ES-I3 (cell line): Measurements from ENCODE around the gene STEAP1B.
"Not testable (repeated sequence)": the region's sequence is repeated elsewhere in the genome, so short reads cannot be mapped to it uniquely, and the experiment has no call there.

Experiments used
- H3K36me3 ChIP-seq: 2 replicates; pipeline ENCODE4 v1.6.1; 2013; ENCODE audit warnings: mild to moderate bottlenecking, low read length, control low read depth, moderate library complexity; ENCODE audit not compliant: insufficient read depth
- H3K4me1 ChIP-seq: 2 replicates; pipeline ENCODE4 v1.6.1; 2013; ENCODE audit warnings: mild to moderate bottlenecking, control low read depth, low read length; ENCODE audit not compliant: insufficient read depth
- H3K9ac ChIP-seq: 2 replicates; pipeline ENCODE4 v1.6.1; 2013; ENCODE audit warnings: low read depth, mild to moderate bottlenecking, low read length, moderate library complexity
- H3K9me3 ChIP-seq: 2 replicates; pipeline ENCODE4 v1.6.1; 2013; ENCODE audit warnings: mild to moderate bottlenecking, low read length, moderate library complexity; ENCODE audit not compliant: control insufficient read depth, insufficient read depth

STEAP1B gene

DNA sequence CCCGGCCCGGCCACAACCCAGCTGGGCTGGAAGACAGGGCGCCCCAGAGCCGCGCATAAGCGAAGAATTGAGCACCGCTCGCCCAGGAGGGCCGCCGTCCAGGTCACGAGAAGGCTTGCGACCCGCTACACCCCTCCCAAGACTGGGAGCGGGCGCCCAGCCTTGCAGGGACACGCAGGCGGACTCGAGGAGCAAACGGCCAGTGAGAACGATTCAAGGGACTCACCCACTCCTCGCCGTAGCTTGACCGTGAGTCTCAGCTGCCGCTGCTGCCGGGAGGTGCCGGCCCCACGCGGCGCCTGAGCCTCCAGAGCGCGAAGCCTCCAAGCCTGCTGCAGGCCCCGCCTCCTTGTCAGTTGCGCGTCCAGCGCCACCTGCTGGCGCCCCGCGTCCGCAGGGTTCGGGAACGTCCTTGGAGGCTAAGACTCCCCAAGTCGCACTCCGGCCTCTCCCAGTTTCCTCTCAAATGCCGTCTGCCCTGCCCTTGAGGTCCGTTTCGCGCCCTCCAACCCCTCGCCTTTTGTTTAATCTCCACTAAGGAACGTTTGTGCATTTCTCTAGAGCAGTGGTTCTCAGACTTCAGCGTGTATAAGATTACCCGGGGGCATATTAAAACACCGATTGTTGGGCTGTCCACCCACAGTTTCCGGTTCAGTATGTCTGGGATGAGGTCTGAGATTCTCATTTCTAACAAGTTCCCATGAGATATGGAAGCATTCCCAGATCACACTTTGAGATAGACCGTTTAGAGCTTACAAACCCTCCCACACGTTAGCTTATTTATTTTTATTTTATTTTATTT lies at the start of gene STEAP1B:
Gene STEAP1B (minus strand): TSS at position 301 of the 802 bp plus-strand sequence. CDS start 5,333 bp downstream, outside the sequence.
- H3K9ac ChIP-seq, result peak within 1 kb of the TSS; percentile 23; the same call in 1 of the 2 replicates
- not testable (repeated sequence) for H3K4me1 ChIP-seq, H3K36me3 ChIP-seq, H3K9me3 ChIP-seq

DNA sequence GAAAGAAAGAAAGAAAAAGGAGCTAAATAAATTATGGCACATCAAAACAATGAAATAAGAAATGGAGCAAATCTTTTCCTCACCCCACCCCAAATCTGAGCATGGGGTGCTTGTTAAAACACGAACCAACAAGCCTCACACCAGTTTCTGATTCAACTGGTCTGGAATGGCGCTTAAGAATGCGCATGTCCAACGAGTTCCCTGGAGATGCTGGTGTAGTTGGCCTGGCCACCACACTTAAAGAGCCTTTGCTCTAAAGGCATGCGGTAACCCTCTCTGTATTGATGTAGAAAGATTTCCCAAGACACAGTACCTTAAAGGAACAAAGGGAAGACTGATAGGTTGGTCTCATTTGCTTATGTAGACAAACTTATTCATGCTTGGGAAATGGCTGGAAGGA lies 49.1 kb upstream of the STEAP1B start:
- Histone ChIP-seq H3K9ac (peak overlapping the region; percentile 78), H3K4me1 (peaks cover 5% of the 10 kb centered on the region; the same call in 1 of the 2 replicates), H3K36me3 (no peaks in the 10 kb centered on the region), H3K9me3 (no peaks in the 10 kb centered on the region)

DNA sequence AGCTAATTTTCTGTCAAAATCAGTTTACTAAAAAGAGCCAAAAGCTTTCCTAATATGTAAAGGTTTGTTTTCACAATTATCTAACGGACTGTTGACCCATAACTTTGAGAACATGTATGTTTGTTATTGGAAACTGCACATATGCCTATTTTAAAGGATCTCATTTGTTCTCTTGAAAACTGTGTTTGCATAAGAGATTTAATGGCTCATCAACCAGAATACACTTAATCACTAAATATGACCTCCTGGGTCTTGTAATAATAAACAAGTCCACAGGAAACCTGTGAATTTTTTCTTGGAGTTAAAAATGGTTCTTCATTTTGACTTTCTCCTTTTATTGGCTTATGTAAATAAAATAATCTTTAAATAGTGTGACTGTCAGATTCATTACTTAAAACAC lies 48.3 kb upstream of the STEAP1B start:
- peaks cover 5% of the 10 kb centered on the region; the same call in 1 of the 2 replicates for H3K4me1 ChIP-seq

DNA sequence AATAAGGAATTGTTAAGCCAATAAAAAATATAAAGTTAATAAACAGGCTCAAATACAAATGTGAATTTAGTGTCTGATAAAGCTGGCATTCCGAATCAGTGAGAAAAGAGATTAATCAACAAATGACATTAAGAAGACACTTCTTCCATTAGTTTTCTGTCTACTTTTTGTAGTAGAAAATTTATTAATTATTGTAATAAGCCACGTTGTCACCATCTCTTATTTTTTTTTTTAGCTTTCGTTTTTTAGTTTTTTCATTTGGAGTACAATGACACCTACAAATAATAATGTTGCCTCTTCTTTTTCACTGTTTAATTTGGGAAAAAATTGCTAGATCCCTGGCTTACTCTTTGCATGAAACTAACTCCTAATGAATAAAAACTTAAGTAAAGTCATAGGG lies 46.8 kb upstream of the STEAP1B start:
- H3K9me3 ChIP-seq, result no peaks in the 10 kb centered on the region
- H3K4me1 ChIP-seq, result peaks cover 5% of the 10 kb centered on the region; the same call in 1 of the 2 replicates
- H3K36me3 ChIP-seq, result no peaks in the 10 kb centered on the region
- no peak overlapping the region for H3K9ac ChIP-seq

More for the DNA sequence above, 48.3 kb upstream of the STEAP1B start:
- H3K9me3 ChIP-seq, result no peaks in the 10 kb centered on the region
- no peak overlapping the region for H3K9ac ChIP-seq
- no peaks in the 10 kb centered on the region for H3K36me3 ChIP-seq

DNA sequence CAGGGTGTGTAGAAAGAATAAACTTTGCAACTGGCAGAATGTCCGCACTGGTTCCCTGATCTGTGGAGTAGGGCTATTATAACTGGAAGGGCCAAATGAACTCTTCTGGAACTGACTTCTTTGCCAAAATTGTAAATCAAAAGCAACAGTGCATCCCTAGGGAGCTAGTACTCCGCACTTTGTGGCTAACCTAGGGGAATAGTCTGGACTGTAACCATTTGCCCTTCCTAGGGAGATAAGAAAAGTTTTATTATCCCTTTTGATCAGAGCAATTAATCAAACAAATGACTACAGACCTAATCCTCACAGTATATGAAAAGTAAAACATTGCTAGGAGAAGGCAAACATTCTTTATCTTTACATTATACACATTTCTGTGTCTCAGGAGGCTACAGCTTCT lies 45.5 kb upstream of the STEAP1B start:
- Histone ChIP-seq H3K9me3 (no peaks in the 10 kb centered on the region), H3K36me3 (no peaks in the 10 kb centered on the region), H3K4me1 (peaks cover 2% of the 10 kb centered on the region; the same call in 1 of the 2 replicates), H3K9ac (no peak overlapping the region)

DNA sequence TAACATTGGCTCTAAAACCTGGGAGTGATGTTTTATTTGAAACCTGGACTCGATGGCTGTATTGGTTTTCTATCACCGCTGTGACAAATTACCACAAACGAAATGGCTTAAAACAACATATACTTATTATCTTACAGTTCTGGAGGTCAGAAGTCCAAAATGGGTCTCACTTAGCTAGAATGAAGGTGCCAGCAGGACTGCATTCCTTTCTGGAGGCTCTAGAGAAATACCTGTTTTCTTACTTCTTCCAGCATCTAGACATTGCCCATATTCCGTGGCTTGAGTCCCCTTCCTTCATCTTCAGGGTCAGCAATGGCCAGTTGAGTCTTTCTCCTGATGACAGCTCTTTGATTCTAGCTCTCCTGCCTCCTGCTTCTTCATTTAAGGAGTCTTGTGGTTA lies 44.3 kb upstream of the STEAP1B start:
- Histone ChIP-seq H3K9ac (no peak overlapping the region), H3K36me3 (no peaks in the 10 kb centered on the region), H3K4me1 (no peaks in the 10 kb centered on the region; the same call in 1 of the 2 replicates), H3K9me3 (no peaks in the 10 kb centered on the region)

DNA sequence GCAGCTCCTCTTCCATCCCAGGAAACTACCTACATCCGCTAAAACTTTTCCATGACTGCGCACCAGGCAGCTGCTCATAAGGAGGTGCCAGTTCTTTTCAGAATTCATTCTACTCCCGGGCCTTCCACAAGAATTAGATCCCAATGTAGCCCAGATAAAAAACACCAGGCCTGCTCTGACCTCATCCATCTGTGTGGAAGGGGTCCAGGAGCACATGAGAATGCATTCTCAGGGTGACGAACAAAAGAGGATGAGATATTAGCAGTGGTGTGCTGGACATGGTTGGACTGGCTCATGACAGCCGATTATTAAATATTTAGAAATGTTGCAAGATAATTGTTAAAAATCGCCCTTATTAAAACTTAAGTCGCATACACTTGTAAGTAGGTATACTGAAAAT lies 43.2 kb upstream of the STEAP1B start:
- no peaks in the 10 kb centered on the region; the same call in 1 of the 2 replicates for H3K4me1 ChIP-seq
- H3K36me3 ChIP-seq, result no peaks in the 10 kb centered on the region
- H3K9ac ChIP-seq, result no peak overlapping the region
- no peaks in the 10 kb centered on the region for H3K9me3 ChIP-seq

DNA sequence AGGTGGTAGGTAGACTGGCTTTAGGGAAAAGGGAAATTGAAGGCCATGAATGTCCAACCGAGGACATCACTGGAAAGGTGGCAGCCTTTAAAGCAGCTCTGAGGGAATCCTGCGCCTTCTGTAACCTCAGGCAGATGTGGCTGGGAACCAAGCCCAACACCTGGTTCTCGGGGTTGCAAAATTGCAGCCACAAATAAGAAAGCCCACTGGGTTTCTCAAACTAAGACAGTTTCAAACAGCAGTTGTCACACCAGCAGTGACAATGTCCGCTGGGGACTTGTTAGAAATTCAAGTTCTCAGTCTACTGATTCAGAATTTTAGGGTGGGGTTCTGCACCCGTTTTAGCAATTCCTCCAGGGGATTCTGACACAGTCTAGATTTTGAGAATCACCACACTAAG lies 42.7 kb upstream of the STEAP1B start:
- Histone ChIP-seq H3K9me3 (no peaks in the 10 kb centered on the region), H3K36me3 (no peaks in the 10 kb centered on the region), H3K4me1 (no peaks in the 10 kb centered on the region; the same call in 1 of the 2 replicates), H3K9ac (no peak overlapping the region)

DNA sequence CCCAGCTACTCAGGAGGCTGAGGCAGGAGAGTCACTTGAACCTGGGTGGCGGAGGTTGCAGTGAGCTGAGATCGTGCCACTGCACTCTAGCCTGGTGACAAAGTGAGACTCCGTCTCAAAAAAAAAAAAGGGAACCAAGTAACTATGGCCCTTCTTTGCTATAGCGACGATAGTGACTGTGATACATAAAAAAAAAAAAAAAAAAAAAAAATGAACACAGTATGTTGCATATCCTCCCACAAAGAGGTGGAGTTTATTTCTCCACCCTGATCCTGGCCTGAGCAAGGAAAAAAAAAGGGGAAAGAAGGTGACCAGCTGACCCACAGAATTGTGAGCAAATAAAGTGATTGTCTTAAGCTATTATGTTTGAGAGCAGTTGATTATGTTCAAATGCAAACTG lies 42.3 kb upstream of the STEAP1B start:
- H3K9ac ChIP-seq, result no peak overlapping the region
- H3K9me3 ChIP-seq, result no peaks in the 10 kb centered on the region
- H3K36me3 ChIP-seq, result no peaks in the 10 kb centered on the region
- no peaks in the 10 kb centered on the region for H3K4me1 ChIP-seq

DNA sequence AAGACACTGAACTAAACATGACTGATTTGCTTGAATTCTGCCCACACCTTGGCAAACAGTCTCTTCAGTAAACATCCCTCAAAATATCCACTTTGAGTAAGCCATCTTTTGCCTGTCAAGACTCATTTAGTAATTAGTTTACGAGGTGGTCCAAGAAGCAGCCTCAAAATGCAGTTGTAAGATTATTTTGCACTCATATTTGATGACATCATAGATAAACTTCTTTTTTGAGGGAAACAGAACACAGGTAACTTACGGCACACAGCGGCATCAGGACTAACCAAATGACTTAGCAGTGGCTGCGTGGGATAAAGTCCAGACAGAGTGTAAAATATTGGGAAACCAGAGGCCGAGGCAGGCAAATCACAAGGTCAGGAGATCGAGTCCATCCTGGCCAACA lies 41.8 kb upstream of the STEAP1B start:
- Histone ChIP-seq H3K9me3 (no peaks in the 10 kb centered on the region), H3K9ac (no peak overlapping the region), H3K36me3 (no peaks in the 10 kb centered on the region), H3K4me1 (no peaks in the 10 kb centered on the region)

DNA sequence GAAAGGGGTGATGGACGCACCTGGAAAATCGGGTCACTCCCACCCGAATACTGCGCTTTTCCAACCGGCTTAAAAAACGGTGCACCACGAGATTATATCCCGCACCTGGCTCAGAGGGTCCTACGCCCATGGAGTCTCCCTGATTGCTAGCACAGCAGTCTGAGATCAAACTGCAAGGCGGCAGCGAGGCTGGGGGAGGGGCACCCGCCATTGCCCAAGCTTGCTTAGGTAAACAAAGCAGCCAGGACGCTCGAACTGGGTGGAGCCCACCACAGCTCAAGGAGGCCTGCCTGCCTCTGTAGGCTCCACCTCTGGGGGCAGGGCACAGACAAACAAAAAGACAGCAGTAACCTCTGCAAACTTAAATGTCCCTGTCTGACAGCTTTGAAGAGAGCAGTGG lies 28.5 kb upstream of the STEAP1B start:
- not testable (repeated sequence) for H3K9ac ChIP-seq, H3K36me3 ChIP-seq, H3K9me3 ChIP-seq, H3K4me1 ChIP-seq

DNA sequence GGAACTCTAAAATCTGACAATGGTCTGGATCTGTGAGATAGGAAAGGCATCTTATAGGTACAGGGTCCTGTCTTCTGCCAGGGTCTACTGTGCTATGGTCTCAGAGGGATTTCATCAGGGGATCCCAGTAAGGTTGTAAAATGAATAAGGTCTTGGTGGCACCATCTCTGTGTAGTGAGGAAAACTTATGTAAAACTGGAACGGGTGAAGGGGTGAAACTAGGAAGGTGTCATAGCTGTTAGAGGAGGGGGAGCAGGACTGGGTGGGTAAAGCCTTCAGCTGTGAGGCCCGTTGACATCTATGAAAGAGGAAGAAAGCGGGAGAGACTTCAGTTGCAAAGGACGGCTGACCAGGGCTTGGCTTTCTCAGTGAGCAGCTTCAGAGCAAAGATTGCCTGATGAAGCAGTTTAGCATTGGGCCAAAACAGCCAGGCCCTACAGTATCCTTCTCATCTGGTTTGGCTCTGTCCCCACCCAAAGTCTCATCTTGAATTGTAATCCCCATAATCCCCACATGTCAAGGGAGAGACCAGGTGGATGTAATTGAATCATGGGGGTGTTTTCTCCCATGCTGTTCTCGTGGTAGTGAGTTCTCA lies 24.5 kb upstream of the STEAP1B start:
- not testable (repeated sequence) for H3K9ac ChIP-seq, H3K9me3 ChIP-seq, H3K36me3 ChIP-seq, H3K4me1 ChIP-seq

DNA sequence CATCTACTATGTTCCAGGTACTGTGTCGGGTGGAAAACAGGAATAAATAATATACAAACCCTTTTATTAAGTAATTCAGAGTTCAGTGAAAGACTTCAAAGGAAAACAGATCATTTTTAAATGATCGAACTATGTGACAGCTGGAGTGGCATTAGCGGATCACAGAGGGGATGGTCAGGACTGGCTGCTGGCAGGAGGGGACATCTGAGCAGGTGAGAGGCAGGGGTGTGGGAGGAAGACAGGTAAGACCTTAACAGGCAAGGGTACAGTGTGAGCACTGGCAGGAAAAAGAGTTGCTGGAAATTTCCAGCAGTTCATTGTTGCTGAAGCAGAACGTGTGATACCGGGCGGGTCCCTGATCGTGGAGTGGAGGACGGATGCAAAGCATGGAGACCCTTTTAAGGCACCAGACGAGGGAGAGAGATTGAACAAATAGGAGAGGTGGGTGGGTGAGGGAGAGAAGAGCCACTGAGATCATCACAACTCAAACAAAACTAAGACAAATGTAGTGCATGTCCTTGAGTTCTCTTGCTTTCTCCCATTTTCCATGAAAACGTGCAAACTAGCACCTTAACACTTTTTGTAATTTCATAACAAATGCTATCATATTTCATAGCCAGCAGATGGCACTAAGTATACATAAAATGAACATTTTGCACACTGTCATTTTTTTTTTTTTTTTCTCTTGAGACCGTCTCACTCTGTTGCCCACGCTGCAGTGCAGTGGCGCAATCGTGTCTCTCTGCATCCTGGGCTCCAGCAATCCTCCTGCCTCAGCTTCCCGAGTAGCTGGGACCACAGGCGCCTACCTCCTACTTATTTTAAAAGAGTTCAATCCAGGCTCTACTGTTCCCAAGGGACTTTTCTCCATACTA lies 23.7 kb upstream of the STEAP1B start:
- not testable (repeated sequence) for H3K4me1 ChIP-seq, H3K9ac ChIP-seq, H3K36me3 ChIP-seq, H3K9me3 ChIP-seq

DNA sequence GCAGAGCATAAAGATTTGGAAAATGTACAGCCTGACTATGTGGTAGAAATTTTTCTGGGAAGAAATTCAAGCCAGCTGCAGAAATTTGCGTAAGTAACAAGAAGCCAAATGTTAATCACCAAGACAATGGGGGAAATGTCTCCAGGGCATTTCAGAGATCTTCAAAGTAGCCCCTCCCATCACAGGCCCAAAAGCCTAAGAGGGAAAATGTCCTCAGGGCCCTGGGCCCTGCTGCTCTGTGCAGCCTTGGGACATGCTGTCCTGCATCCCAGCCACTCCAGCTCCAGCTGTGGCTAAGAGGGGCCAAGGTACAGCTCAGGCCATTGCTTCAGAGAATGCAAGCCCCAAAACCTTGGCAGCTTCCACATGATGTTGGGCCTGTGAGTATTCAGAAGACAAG lies 19.6 kb upstream of the STEAP1B start:
- not testable (repeated sequence) for H3K9me3 ChIP-seq, H3K9ac ChIP-seq, H3K4me1 ChIP-seq, H3K36me3 ChIP-seq
